HG02623 (cell line): Measurements from ENCODE around the gene RNF44.

Experiments
- ATAC-seq: cut with Tn5 transposase; IDR thresholded peaks from one replicate; pipeline ENCODE4 v1.9.1; 2021; ENCODE audit warnings: moderate library complexity; ENCODE audit not compliant: unreplicated experiment

Gene RNF44

GRCh38 chr5:176536902-176537553 lies at the start of gene RNF44:
Gene RNF44 (minus strand): TSS chr5:176537402. CDS start chr5:176532472, 4,930 bp downstream.
- peak; percentile 42 for ATAC-seq

- ATAC-seq, result no peak
These were observed 45.9 kb upstream of the RNF44 start for GRCh38 chr5:176583076-176583475.

GRCh38 chr5:176581361-176581760 lies 44.2 kb upstream of the RNF44 start:
- ATAC-seq, result no peak

- ATAC-seq, result no peak
These were observed 42.1 kb upstream of the RNF44 start for GRCh38 chr5:176579323-176579722.

- no peak for ATAC-seq
These were observed 41.2 kb upstream of the RNF44 start for GRCh38 chr5:176578391-176578808.

- ATAC-seq, result no peak
These were observed 40.3 kb upstream of the RNF44 start for GRCh38 chr5:176577312-176578176.

- ATAC-seq, result no peak
These were observed 38.6 kb upstream of the RNF44 start for GRCh38 chr5:176575488-176576422.

- ATAC-seq, result no peak
These were observed 37.9 kb upstream of the RNF44 start for GRCh38 chr5:176575066-176575465.

GRCh38 chr5:176574297-176574591 lies 37.0 kb upstream of the RNF44 start:
- ATAC-seq, result no peak

GRCh38 chr5:176573564-176574296 lies 36.5 kb upstream of the RNF44 start:
- no peak for ATAC-seq

GRCh38 chr5:176570044-176570443 lies 32.8 kb upstream of the RNF44 start:
- no peak for ATAC-seq

- no peak for ATAC-seq
These were observed 31.5 kb upstream of the RNF44 start for GRCh38 chr5:176568657-176569056.

GRCh38 chr5:176565760-176566288 lies 28.6 kb upstream of the RNF44 start:
- ATAC-seq, result no peak

- ATAC-seq, result no peak
These were observed 26.8 kb upstream of the RNF44 start for GRCh38 chr5:176564002-176564401.

GRCh38 chr5:176562189-176562588 lies 25.0 kb upstream of the RNF44 start:
- no peak for ATAC-seq

- no peak for ATAC-seq
These were observed 24.1 kb upstream of the RNF44 start for GRCh38 chr5:176561259-176561658.

GRCh38 chr5:176560364-176560763 lies 23.2 kb upstream of the RNF44 start:
- ATAC-seq, result no peak

- no peak for ATAC-seq
These were observed 22.5 kb upstream of the RNF44 start for GRCh38 chr5:176559683-176560082.

- no peak for ATAC-seq
These were observed 20.6 kb upstream of the RNF44 start for GRCh38 chr5:176557846-176558245.
